ENCODE results near the gene ADD1.

Gene ADD1

DNA sequence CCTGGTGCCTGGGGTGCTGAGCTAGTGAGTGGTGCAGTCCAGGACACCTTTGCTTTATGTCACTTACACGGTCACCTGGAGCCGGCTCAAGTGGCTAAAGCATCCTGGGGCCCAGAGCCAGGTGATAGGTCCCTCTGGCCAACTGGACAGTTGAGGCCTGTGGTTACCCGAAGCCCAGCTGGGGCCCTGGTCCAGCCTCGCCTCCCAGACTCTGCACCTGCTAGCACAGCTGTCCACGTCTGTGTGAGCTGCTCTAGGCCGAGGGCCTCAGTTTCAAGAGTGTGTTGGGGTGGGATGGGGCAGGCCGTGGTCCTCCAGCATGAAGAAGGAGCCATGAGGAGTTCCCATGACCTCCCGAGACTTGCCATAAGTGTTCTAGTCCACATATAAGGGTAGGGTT lies 7.7 kb upstream of the ADD1 start:
- no peak for DNase-seq

DNA sequence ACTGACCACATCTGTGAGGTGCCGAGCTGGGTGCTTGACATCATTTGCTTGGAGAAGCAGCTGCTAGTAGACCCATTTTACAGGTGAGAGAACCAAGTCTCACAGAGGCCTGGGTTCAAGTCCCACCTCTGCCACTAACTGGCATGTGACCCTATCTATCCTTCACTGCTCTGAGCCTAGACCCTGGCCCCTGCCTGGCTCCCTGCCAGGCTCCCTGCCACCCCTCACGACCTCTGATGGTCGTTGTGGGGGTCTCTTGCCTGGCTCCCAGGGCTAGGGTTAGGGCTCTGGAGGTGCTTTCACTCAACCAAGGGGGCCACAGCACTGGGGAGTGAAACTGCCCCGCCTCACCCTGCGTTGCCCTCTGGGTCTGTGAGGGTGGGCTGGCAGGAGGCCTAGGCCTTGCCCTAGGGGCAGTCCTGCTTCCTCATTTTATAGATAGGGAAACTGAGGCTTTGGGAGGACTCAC lies 7.2 kb upstream of the ADD1 start:
- no peak for DNase-seq

DNA sequence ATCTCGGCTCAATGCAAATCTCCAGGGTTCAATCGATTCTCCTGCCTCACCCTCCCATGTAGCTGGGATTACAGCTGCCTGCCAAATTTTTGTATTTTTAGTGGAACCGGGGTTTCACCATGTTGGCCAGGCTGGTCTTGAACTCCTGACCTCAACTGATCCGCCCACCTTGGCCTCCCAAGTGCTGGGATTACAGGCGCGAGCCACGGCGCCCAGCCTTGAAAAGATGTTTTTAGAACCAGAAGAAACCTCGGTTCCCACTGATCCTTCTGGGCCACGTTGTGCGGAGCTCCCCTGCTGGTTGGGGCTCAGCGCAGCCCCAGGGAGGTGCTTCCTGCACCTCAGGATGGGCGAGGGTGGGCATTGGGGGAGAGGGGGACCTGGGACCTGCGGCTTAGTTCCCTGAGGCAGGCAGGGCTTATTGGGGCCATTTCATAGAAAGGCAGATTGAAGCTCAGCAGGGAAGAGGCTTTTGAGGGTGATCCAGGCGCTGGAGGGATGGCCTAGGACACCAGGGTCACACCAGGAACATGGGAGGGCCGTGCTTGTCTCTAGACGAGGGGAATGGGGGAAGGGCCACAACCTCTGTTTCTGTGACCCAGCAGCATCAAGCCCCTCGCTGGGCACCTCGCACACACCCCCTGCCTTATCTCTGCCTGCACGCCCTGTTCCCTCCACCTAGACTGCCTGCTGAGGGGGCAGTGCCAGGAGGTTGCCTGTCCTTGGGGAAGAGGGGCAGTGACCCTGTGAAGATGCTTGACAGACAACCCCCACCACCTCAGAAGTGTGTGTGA lies 6.3 kb upstream of the ADD1 start:
- no peak for DNase-seq

DNA sequence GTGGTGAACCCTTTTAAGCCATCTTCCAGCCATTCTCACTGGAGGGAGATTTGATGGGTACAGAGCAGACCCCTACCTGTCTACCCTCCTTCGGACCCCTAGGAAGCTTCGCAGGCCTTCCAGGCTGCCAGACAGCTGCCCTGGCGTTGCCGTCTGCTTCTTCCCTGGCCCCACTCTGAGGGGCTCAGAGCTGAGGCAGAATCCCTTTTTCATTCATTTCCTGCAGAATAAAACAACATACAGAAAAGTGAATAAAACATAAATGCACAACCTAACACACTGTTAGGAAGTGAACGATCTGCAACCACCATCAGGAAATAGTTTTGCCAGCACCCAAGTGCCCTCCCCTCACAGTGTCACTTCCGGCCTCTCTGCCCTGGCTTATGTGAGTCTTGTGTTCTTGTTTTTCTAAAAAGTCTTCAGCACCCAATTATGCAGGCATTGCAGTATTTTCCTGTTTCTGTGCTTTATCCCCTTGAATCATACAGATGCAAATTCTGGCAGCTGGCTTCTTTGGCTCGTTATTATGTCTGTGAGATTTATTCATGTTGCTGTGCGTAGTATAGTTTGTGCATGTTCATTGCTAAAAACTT lies 5.6 kb upstream of the ADD1 start:
- peak; percentile 16 to 29 for DNase-seq

DNA sequence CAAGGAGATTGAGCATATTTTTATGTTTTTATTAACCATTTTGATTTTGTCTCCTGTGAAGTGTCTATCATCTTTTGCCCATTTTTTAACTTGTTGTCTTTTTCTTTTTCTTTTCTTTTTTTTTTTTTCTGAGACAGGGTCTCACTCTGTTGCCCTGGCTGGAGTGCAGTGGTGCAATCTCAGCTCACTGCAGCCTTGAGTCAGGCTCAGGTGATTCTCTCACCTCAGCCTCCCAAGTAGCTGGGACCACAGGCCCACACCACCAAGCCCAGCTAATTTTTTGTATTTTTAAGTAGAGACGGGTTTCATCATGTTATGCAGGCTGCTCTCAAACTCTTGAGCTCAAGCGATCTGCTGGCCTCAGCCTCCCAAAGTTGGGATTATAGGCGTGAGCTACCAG lies 4.6 kb upstream of the ADD1 start:
- DNase-seq: no peak

DNA sequence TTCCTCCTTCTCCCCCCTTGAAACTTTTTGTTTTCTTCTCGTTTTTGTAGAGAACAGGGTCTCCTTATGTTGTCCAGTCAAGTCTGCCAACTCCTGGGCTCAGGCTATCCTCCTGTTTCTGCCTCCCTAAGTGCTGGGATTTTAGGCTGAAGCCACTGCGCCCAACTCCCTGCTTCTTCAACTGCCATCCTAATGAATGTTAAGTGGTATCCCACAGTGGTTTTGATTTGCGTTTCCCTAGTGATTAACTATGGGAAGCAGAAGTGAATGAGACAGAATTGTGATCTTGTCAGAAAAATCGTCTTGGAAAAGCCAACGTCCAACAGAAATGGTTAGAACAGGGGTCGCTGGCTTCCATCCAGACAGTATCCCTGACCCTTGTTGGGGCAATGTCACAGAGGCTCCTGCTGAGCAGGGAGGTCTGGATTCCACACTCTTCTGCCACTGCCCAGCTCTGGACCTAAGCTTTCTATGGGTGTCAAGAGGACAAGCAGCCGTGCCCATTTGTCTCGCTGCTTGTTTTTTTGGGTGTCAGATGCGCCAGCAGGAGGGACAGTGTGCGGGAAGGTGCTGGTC lies 869 bp upstream of the ADD1 start:
- DNase-seq: no peak

DNA sequence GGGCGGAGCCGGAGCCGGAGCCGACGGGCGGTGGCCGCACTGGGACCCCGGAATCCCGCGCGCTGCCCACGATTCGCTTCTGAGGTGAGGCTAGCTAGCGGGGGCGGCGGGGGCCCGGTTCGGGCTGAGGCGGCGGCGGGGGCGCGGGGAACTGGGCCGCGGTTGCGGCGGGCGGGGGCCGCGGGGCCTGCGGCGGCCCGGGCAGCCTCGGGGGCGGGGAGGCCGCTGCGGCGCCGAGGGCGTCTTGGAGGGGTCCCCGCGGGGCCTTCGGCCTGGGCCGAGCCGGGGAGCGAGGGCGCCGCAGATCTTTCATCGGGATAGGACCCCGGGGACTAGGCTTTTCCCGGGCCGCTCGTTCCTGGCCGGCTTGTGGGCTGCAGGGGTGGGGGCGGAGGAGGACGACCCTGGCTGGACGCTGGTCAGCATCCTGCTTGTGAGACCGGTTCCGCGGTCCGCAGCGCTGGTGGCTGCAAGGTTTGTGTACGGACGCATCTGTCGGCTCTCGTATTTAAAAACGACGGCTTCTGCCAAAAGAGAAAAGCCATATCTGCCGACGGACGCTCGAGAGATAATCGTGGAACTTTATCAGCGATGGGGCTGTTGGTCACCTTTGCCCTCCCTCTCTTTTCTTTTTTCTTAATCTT lies 419 bp downstream of the ADD1 start:
- no peak for DNase-seq

DNA sequence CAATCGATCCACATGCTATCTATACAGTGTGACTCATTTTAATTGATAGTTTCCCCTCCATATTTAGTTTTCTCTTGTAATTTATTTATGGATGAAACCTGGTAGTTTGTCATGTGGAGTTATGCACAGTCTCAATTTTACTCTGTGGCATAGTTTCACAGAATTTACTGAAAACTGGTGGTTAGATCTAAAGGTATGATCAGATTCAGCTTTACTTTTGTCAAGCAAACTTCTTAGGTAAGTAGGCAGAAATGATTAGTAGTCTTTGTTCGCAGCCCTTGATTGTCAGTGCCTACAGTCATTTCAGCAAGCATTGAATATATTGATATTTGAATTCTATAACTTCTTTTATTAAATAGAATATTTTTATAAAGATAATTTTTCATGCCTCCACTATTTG lies 2.5 kb downstream of the ADD1 start:
- no peak for DNase-seq

DNA sequence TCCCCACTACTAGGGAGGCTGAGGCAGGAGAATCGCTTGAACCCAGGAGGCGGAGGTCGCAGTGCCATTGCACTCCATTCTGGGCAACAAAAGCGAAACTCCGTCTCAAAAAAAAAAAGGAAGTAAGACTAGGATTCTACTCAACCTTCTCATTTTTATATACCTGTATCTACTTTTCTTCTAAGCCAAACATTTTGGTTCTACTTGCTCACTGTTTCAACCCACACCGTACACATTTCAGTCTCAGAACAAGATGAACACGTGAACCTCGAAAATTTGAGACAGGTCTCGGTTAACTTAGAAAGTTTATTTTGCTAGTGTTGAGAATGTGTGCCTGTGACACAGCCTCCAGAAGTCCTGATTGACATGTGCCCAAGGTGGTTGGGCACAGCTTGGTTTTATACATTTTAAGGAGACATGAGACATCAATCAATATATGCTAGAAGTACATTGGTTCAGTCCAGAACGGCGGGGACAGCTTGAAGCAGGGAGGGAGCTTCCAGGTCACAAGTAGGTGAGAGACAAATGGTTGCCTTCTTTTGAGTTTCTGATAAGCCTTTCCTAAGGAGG lies 3.7 kb downstream of the ADD1 start:
- DNase-seq: no peak

DNA sequence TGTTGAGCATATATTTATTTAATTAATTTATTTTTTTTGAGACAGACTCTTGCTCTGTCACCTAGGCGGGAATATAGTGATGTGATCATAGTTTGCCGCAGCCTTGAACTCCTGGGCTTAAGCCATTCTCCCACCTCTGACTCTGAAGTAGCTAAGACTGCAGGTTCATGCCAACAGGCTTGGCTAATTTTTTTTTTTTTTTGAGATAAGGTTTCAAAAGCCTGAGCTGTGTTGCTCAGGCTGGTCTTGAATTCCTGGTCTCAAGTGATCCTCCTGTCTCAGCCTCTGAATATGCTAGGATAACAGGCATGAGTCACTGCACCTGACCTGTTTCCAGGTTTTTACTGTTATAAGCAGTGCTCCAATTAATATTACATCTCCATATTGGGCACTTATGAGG lies 4.8 kb downstream of the ADD1 start:
- DNase-seq: no peak

DNA sequence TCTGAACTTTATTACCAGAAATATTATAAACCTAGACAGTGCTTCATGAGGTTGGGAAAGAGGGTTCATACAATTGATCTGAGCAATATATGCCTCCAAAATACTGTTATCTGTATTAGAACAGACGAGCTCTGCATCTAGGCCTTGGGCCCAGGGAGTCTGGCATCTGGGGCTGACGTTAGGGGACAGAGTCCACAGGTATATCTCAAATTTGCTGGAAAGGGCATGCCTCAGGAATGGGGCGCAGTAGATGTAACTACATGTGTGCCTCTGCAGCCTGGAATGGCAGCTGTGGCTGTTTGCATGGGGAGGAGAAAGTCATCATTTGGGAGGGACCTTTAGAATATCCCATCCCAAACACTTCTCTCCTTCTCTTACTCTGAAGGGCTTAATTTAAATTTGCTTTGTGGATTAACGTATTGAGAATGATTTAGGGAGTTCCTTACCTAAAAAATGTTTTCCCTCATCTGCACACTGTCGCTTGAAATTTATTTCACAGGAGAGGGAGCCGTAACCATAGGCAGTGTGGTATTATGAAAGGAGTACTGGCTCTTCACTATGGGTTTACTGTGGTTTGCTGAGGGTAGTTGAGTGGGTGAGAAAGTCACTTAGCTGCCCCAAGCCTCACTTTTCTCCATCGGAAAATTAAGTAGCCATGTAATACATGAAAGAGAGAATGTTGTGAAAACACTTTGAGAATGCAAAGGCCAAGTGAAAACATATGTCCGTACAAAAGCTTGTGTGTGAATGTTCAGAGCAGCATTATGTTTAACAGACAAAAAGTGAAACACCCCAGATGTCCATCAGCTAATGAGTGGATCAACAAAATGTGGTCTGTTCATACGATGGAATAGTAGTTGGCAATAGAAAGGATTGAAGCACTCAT lies 5.9 kb downstream of the ADD1 start:
- no peak for DNase-seq

DNA sequence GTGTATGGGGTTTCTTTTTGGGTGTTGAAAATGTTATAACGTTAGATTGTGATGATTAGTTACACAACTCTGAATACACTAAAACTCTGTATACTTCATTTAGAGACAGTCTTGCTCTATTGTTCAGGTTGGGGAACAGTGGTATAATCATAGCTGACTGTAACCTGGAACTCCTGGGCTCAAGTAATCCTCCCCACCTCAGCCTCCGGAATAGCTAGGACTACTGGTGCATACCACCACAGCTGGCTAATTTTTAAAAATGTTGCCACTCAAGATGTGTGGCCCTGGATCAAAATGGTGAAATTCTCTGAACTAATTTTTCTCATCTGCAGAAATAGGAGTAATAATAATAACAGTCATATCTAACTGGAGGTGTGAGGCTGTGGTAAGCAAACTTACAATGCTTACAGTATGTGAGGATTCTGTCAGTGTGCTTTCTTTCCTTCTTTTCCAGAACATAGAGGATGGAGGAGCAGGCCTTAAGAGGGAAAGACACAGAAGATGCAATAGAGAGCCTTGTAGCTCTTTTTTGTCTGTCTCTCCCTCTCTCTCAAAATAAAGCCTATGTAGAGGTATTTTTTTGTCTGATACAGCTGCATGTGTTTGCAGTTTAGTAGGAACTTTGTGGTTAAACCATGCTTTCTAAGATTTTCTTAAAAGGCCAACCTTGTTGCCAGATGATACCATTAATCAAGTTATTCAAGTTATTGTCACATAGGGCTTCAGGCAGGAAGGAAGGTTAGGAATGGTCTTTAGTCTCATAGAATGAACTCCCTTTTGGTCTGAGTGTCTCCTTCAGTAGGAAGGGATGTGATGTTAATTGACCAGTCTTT lies 7.5 kb downstream of the ADD1 start:
- no peak for DNase-seq

DNA sequence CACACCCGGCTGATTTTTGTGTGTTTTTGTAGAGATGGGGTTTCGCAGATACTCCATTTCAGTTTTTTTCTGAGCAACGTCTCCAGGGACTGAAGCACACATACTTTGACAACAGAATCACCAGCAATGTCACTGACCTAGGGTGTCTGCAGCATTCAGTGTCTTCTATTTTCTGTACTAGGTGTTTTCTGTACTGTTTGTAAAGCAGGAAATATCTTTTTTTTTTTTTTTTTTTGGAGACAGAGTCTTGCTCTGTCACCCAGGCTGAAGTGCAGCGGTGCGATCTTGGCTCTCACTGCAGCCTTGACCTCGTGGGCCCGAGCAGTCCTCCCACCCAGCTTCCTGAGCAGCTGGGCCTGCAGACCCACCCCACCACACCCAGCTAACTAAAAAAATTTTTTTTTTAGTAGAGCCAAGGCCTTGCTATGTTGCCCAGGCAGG lies 8.9 kb downstream of the ADD1 start:
- DNase-seq: no peak

DNA sequence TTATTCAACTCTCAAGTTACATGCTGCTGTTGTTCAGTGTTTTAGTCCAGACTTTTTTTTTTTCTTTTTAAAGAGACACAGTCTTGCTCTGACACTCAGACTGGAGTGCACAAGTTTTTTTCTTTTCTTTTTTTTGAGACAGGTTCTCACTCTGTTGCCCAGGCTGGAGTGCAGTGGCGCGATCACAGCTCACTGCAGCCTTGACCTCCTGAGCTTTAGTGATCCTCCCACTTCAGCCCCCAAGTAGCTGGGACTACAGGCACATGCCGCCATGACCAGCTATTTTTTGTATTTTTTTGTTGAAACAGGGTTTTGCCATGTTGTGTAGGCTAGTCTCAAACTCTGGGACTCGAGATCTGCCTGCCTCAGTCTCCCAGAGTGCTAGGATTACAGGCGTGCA lies 11.9 kb downstream of the ADD1 start:
- no peak for DNase-seq

DNA sequence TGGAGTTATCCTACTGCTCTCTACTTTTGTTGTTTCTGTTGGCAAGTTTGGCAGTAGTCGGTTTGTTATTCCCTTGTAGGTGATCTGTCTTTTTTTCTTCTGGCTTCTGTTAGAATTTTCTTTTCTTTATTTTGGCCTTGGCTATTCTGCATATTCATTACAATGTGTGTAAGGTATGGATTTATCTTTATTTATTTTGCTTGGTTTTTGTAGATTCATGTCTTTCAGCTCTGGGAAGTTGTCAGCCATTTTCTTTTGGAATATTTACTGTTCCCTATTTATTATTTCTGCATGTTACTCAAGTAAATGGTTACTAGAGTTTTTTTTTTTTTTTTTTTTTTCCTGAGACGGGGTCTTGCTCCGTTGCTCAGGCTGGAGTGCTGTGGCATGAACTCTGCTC lies 12.6 kb downstream of the ADD1 start:
- DNase-seq: no peak

DNA sequence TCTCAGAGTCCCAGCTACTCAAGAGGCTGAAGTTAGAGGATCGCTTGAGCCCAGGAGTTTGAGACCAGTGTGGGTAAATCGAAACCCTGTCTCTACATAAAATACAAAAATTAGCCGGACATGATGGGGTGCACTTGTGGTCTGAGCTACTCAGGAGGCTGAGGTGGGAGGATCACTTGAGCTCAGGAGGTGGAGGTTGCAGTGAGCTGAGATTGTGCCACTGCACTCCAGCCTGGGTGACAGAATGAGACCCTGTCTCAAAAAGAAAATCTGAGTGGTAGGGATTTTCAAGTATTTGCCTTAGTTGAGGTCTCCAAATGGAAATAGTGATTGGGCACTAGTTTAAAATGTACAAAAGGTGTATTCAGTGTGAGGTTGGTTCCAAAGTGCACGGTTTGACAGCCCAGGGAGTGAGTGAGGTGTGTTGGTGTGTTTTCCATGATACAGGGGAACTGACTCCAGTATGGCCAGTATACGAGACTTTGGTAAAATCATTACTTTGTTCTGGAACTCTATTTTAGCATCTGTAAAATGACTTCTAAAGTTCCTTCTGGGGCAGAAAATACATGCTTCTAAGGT lies 13.8 kb downstream of the ADD1 start:
- no peak for DNase-seq

DNA sequence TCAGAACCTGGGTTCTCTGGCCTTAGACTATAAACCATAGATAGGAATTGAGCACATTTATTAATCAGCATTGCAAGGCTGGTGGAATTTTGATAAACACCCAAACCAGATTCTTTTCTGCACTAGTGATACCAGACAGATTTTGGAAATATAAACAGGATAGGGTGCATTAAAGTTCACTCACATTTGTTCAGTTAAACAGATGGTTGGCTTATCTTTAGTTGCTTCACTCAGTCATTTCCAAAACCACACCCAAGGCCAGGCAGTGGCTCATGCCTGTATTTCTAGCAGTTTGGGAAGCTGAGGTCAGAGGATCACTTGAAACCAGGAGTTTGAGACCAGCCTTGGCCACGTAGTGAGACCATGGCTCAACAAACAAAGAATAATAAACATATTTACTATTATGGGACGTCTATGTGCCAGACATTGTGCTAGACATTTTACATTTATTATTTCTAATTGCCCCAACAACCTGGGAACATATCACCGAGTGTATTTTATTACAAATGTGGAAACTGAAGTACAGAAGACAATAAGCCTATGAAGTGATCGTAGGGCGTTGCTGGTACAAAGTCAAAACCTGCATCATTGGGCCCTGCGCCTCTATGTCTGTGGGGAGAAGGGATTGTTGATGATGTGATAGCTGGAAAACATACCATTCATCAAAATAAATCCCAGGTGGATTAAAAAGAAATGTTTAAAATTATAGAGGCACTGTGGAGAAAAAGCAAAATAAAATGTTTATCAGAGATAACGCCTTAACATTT lies 15.0 kb downstream of the ADD1 start:
- no peak for DNase-seq

DNA sequence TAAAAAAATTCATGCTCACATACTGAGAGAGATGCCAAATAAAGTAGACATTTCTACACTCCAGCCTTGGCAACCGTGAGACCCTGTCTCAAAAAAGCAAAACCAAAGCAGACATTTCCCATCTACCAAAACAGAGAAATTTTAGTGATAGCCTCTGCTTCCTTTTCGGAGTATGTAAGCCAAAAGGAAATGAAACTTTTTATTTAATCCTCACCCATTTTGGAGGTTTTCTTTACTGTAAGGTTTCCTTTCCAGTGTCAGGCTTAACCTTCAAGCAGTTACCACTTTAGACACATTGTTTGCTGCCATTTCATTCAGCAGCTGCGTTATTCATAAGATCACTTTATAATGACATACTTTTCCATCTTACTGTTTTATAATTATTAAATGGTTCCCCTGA lies 15.9 kb downstream of the ADD1 start:
- no peak for DNase-seq

DNA sequence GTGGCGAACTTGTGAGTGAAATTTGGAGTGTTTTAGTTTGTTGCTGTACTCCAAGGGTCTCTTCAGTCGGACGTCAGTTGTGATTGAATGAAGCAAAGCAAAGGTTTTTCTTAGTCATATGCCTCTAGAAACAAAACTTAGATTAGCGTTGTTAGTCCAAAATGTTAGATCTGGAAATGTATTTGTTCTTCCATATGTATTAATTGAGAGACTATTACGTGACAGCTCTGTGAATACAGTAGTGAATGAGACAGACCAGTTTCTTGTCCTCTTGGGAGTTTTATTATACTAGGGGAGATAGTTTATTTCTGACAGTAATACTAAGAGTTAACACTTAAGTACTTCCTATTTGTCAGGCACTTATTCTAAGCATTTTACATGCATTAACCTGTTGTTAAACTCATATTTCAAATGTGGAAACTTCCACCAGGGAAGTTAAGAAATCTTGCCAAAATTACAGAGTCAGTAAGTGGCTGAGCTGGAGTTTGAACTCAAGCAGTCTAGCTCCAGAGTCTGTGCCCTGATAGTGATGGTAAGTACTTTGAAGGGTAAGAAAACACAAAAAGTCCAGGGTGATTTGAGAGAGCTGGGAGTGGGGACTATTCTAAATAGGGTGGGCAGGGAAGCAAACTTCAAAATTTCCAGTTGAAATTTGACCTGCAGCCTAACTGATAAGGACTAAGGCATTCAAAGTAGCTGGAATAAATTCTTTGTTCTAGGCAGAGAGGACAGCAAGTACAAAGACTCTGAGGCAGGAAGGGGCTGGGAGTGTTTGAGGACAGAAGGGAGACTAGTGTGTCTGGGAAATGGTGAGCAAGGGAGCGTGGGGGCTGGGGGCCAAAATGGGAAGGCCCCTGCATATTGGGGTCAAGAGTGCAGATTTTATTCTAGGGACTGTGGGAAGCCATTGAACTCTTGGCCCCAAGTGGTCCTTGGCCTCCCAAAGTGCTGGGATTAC lies 17.0 kb downstream of the ADD1 start:
- no peak for DNase-seq
